Activated T-cell treated with anti-CD3 and anti-CD28 coated beads, Interleukin-2, amount 50 U/mL, for 1 hour (primary cell): ENCODE data around the gene LMO1.

Experiments
- DNase-seq: peaks from one replicate; pipeline ENCODE4 v3.0.0-alpha.2; 2020

The LMO1 gene

DNA sequence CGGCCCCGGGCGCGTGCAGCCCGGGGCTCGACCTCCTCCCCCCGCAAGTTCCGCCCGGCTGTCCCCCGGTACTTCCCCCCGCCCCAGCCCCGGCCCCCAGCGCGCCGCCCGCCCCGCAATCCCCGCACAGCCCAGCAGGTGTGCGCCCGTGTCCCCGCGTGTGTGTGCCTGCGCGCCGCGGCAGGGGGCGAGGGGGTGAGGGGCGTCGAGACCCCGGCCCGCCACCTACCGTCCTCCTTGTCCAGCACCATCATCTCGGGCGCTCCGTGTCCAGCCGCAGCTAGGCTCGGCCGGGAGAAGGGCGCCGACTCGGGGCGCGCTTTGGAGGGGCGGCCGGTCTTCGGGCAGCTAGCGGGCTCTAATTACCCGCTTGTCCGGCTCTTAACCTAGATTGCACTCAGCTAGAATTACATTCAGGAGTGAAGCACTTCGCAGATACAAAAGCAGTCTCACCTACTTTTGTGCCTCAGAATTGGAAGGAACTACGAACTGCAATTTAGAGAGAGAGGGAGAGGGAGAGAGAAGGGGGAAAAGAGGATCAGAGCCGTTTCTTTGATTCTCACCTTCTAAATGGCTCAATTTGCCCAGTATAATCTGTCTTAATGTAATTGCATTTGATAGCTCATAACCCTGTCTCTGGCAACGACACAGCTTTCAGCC, 439 bp downstream of the LMO1 start:
- no peak for DNase-seq

DNA sequence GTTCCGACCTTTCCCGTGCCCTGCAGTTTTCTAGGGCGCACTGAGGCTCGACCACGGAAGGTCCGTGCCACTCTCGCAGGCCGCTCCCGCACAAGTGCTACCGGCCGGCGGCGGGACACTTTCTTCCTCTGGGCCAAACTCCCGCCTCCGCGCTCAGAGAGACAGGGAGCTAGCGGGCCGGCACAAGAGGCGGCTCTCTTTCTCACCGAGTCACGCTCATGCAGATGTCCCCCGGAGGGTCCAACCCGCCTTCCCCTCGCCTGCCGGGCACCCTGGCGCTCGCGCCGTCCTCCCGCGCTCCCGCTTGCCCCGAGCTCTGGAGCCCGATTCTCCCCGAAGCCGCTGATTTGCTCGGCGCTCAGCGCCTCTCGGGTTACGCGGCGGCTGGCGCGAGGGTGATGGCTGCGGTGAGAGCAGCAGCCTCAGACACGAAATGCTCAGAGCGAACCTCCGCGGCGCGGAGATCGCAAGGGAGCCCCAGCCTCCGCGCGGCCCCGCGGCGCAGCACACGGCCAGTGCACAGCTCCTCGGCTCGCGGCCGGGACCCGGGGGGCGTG, 1.0 kb downstream of the LMO1 start:
- DNase-seq = peak; percentile 28

DNA sequence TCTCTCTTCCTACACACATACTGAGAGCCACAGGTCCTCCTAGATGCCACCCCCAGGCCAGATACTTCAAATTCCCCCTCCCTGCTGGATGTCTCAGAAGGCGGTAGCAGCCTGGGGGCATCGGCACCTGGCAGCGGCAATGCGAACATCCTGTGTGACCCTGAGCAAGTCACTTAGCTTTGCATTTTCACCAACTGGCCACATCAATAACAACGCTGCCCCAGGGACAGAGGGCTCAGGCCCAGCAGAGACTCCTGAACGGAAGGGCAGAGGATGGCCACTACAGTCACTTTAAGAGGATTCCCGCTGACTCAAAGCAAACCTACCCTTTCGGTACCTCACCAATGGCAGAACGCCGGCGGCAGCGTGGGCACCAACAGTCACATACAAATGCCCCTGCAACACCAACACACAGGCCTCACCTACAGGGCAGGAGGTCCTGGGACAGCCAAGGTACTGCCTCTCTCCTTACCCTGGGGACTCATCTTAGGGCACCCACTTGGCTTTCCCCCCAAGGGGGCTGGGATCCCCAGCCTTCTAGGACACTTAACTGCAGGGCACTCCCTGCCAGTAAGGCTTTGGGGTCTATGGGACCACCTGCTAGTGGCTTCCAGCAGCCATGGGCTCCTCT, 1.6 kb downstream of the LMO1 start:
- DNase-seq = no peak

DNA sequence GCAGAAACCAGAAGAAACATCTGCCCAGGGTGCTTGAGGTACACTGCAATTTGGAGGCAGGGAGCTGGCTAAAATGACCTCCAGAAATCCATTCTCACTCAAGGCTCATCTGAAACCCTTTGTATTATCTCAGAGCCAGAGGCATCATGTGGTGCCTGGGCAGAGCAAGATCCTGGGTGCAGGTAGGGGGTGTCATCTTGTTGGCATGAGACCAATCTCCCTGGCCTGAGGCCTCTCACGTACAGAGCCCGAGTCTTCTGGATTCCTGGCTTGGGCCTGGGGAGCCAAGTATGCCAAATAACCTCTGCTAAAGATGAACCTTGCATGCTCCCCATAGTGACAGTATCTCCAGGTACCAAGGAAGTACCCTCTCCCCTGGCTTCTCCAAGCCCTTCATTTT, 2.4 kb downstream of the LMO1 start:
- no peak for DNase-seq

DNA sequence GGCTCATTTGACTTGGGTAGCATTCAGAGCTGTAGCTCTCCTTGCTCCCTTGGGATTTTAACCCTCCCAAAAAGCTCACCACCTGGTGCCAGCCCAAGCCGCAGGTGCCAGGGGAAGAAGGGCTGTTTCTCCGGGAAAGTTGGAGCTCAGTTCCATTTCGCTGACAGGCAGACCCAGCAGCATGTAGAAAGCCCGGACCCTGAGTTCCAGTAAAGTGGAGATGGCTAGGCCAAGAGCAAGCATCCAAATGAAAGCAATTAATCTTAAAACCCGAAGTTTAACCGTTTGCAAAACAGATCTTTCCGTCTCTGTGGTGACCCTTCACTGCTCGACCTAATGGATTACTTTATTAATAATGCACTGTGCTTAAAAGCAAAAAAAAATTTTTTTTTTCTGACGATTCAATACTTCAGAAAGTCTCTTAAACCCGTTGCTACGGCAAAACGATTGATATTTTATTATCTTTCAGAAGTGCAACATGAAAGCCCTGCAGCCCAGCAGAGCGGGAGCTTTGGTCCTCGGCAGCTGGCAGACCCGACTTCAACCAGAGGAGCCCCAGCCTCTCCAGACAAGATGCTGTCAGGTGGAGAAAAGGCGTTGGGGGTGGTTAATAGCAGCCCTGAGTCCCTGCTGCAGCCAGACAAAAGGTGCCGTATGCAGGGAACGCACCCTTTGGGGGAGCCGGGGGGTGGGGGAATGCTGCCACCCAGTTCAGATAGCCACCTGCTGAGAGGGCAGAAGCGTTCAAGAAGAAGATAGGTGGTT, 3.3 kb downstream of the LMO1 start:
- DNase-seq = no peak

DNA sequence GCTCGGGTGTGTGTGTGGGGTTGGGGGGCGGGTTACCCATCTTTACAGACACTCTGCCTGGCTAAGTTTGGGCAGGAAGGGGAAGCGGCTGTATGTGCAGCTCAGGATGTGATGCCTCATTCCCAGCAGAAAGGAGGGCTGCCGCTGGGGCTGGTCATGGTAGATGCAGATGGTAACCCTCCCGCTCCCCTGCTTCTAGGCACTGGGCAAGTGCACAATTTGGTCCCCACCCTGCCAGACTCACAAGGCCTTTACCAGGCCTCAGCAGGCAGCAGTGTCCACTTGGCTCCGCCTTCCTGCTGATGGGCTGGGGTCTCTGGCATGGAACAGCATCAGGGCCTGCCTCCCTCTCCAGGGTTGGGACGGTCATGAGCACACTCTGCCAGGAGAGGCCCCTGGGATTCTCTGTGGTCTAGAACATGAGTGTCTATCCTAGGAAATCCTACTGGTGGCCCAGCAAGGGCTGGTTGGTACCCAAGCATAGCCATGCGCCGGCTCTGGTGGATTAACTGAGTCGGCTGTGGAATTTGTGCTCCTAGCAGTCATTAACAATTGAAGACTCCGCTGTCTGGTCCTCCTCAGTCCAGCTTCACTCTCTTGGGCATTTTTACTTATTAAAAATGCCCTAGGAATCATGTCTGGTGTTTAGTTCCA, 4.2 kb downstream of the LMO1 start:
- no peak for DNase-seq

DNA sequence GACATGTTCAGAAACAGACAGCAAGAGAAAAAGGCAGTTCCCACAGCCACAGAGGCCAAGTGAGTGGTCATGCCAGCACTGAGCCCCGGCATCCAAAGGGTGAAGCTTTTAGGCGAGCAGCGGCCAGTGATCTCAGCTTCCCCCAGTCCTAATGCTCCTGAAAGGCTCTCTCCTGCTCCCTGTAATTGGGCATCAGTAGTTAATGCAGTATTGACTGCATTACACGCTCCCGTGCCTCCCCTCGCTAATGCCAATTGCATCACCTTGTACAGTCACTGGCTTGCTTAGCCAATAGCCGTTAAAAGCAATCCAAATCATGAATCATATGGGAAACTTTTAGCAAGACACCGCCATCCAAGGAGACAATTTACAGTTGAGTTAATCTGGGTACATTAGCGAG, 4.9 kb downstream of the LMO1 start:
- no peak for DNase-seq

DNA sequence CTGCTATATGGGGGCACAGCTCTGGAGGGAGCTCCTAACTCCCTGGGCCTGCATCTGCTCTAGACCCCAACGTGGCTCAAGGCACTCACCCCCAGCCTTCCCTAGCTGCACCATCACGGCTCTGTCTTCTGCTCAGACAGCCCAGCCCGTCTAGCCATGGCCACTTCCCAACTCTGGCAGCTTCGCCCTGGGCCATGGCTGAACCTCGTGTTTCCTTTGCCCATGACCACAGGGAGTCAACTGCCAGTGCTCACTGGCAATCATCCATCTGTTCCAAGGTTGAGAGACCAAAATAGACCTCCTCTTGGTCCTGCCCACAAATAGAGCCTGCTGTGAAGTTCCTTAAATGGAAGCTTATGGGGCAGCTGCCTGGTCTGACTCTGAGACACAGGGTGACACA, 5.4 kb downstream of the LMO1 start:
- DNase-seq = no peak

DNA sequence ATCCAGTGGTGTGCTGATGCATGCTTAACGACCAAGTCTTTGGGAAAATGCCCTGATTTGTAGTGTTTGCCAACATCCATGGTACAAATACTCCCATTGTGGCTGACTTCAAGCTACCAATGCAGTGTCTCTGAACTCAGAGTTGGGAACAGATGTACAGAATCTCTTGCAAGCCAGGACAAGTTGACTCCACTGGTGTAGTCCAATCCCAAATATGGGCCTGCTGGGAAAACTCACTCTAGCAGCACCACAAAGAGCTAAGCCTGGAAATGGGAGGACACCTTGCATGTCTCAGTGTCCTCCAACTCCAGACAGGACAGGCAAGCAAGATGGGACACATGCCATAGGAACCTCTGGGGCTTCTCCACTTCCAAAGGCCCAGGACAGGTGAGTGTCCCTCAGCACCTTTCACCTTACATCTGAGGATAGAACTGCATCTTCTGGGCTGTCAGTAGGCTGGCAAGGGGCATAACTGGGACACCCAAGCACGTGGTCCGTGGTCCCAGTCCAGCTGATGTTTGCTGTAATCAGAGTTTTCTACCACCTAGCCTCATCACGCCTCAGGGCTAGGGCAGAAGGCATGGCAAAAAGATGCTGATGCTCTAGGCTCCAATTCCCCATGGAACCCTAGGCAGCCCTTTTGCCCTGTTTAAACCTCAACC, 6.5 kb downstream of the LMO1 start:
- DNase-seq = no peak

DNA sequence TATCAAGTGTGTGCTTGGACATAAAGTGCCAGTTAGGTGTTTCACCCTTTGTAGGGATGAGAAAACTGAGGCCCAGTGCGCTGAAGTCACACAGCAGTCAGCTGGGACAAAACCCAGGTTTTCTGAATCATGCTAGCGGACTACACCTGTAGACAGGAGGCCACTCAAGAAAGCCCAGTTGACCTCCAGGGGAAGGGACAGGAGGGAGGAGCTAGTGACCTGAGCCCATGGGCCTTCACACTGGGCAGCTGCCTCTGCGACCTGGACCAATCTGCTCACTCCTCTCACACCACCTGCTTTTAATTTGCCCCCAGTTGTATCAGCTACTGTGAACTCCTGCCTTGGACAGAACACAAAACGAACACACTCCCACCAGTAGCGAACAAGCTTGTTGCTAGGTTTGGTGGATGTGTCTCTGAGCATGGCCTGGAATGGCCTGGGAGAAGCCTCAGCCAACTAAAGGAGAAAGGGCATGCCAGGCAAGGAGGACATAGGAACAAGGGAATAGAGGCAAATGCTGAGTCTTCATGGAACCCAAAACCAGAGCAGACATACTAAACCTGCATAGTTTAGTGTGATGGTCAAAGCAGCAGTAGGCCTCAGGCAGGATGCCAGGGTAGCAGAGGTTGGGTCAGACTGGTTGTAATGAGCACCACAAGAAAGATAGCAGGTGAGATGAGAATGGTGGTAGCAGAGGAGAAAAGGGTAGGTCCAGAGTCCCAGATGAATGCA, 7.2 kb downstream of the LMO1 start:
- DNase-seq = no peak

DNA sequence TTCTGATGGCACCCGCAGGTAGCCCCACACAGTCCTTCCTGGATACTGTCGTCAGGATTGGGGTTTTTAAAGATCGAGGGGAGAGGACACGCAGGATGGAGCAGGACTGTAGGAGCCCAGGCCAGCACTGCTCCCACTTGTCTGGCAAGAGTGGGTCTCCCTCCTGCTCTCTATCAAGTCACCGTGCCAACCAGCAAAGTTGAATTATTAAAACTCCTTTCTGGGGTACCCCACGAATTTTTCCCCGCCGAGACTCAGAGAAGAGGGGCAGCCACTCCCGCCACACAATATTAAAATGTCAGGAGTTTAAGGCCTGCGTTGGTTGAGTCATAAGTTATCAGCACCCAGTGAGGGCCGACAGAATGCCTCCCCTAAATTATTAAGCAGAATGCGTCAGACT, 10.1 kb downstream of the LMO1 start:
- no peak for DNase-seq

DNA sequence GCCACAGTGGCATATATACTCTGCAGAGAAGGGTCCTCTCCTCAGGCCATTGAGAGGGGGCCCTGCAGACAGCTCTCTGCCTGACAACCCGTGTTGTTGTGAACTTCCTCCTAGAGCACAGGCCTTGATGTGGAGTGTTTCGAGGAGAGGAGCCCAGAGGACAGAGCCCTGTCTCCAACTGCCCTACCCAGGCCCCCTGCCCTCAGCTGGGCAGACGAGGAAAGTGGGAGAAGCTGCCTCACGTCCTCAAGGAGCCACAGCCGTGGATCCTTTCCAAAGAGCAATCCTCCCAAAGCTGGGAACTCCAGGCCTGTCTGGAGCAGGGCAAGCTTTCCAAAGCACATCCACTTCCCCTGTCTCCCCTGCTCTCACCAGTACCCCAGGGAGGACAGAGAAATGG, 10.7 kb downstream of the LMO1 start:
- DNase-seq = no peak

DNA sequence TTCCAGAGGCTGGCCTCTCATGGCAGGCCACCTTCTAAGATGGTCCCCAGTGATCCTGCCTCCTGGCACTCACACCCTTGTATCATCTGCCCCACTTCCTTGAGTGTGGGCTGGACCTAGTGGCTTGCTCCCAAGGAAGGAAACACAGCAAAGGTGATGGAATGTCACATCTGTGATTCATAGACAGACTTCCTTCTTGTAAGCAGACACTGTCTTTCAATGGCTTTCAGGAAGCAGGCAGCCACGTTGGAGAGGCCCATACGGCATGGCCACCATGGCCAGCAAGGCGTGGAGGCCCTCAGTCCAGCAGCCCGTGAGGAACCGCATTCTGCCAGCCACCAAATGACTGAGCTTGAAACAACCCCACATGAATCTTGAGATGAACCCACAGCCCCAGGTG, 11.3 kb downstream of the LMO1 start:
- no peak for DNase-seq

DNA sequence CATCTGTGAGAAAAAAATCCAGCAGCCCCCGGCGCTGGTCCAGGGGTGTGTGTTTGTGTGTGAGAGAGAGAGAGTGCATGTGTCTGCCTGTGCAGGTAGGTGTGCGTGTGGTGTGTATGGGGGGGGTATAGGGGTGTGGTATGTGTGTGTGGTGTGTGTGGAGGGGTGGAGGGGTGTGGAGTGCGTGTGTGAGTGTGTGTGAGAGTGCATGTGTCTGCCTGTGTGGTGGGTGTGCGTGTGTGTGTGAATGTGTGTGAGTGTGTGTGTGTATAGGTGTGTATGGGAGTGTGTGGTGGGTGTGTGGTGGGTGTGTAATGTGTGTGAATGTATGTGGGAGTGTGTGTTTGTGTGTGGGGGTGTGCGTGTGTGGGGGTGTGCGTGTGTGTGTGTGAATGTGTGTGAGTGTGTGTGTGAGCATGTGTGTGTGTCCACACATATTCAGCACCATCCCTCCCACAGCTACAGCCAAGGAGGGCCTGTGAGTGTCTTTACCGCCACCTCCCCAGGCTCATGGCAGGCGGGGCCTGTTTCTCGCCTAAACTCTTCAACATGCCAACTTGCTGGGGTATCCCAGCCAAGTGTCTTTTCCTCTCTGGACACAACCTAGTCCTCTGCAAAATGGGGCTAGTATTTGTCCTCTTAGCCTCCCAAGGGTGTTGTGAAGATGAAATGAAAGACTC, 11.9 kb downstream of the LMO1 start:
- no peak for DNase-seq

DNA sequence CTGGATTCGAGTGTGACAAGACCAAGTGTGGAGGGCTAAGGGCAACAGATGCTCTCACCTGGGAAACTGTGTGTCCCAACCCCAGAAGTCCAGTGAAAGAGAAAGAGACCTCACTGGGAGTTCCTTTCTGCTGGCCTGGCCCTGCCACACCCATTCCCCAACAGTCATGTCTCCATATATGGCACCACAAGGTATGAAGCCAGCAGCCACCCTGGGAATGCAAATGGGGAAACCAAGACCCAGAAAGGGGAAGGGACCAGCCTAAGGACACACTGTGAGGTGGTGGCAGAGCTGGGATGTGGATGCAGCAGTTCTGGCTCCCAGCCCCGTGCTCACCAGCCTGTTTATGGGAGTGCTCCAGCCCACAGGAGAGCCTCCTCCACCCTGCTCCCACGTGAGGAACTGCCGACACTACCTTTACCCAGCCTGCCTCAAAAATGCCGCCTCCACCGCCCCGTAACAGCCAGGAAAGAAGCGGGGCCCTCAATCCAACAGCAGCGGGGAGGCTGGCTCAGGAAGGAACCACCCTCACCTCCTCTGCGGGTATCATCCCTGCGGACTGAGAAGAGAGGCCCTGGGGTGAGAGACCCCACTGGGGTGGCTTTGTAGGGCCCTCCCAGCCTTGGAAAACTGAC, 12.6 kb downstream of the LMO1 start:
- no peak for DNase-seq

DNA sequence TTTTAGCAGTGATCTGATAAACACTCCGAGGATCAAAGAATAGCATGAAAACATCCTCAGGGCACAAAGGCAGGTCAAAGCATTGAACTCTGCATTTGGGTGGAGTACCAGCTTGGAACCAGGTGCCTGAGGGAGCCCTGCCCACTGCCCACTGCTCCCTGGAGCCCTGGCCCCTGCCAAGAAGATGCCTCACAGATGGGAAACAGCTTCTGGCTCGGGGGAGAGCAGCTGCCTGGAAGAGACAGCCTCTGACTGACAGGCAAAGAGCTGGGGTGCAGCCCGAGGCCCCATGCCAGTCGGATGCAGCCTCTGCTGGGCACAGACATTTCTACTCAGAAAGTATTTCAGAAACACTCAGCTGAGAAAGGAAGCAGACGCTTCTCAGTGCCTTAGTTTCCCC, 13.2 kb downstream of the LMO1 start:
- DNase-seq = no peak

DNA sequence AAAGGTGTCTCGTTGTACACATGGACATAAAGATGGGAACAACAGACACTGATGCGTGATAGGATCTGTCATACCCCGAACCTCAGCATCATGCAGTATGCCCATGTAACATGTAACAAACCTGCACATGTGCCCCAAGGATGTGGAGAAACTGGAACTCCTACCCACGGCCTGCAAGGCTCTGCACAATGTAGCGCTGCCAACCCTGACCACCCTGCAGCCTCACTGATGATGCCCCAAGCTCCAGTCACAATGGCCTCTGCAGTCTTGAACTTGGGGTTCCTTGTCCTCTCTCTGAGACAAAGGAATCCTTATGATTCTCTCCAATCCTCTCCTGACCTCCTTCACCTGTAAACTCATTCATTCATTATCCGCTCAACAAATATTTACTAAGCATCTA, 14.2 kb downstream of the LMO1 start:
- DNase-seq = no peak

DNA sequence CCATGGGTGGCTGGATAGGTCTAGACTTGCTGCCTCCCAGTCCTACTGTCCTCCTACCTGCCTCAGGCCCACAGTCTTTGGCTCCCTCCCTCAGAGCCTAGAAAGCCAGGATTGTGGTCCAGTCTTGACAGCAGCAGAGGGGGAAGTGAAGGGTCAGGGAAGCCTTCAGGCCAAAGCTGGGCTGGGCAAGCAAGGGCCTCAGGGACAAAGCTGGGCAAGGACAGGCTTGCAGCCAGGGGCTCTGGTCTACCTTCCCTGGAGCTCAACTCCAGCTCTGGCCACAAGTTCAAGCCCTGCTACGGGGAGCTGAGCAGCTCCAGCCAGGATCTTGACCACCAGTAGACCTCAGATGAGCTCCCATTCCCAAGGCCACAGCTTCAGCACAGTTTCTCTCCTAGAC, 14.9 kb downstream of the LMO1 start:
- DNase-seq = no peak

DNA sequence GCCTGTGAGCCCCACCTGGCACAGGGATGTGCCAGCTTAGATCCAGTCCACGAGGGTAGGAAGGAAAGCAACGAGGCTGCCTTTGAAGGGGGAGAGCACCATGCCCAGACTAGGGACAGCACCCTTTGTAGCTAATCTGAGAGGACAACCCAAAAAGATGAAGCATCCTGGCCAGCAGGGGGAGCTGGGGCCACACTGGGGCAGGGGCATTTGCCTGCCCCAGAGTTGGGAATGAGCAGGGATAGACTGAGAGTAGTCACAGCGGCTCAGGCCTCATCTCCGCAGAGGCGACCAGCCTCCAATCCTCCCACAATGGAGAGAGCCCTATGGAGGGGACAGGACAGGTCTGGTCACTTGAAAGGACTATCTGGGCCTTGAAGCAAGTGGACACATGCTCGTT, 16.4 kb downstream of the LMO1 start:
- no peak for DNase-seq

DNA sequence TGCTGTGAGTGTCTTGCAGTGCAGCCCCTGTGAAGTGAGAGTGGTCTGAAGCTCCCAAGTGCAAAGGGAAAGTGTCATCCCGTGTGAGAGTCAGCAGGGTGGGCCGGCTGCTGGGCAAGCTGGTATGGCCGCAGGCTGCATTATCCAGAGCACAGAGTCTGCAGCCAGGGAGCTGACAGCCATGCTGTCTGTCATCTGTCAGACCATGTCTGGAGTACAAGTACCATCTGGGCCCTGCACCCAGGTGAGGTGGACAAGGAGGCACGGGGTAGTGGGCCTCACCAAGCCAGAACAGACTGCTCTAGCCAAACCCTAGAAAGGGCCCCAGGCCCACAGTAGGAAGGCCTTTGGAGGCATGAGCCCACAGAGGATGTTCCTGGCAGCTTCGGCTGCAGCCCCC, 20.2 kb downstream of the LMO1 start:
- DNase-seq = no peak
